ENCODE results near the gene SPATA3.

The SPATA3 gene

DNA sequence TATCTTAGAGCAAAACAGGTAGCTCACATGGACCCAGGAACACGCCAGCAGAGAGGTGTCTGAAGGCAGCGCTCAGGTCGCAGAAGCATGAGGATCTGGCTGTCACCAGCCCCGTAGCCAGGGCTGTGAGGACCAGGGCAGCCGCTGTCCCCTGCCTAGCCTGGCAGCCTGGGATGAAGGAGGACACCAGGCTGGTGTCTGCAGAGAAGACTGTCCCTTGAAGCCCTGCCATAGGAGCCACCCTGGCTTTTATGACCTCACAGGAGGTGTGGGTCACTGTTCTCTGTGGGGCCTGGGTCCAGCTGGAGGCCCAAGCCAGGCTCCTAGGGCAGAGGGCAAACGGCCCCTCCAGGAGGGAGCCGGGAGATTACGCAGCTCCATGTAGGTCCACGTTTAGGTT is at the start of gene SPATA3:
Gene SPATA3, plus strand, starts transcription at position 301 of the 400 bp plus-strand sequence. CDS start 113 bp downstream, outside the sequence.
- DNase-seq (ENCODE audit: low read depth in 1 of 2, low spot score in 1 of 2): no peak

DNA sequence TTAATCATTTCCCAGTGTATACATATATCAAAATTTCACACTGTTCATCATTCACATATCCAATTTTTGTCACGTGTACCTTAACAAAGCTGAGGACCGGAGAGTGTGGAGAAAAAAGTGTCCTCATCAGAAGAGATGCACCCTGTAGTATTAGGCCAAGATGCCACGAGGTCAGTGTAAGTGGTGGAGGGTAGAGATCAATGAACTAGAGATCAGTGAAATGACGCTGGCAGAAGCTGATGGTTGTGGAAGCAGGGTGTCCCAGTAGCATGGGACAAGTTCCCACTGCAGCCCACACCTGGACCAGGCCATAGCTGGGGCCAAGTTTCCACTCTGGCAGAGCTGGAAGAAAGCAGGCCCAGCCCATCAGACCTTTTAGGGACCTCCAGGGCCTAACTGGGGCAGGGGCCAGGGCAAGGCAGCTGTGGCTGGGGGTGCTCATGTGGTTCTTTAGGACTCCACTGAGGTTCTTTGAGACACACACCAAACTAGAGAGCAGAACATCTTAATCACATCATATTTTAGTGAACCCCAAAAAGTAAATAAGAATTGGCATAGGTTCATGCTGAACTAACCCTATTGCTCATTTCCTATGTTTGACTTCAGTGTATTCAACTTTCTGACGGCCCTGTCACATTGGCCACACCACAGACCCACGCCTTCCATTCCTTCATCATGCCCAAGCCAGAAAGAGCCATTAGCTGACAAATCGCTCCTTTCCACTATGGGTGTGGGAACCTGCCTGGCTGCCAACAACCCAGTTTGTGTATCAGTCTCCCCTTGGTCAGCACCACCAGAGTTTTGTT is 49.3 kb upstream of the SPATA3 start:
- DNase-seq (ENCODE audit: low read depth in 1 of 2, low spot score in 1 of 2): no peak

DNA sequence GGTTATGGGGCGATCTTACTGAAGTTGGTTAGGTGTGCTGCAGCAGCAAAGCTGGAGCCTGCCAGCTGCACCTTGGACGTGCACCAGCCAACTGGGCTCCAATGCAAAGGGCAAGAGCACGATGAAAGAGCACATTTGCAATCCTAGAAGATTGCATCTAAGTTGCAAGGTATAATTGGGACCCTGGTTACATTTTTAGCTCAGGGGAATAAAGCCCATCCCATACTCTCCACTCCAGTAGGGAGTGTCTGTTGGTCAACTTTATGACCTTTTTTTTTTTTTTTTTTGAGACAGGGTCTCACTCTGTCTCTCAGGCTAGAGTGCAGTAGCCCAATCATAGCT is 48.7 kb upstream of the SPATA3 start:
- DNase-seq (ENCODE audit: low read depth in 1 of 2, low spot score in 1 of 2): no peak

DNA sequence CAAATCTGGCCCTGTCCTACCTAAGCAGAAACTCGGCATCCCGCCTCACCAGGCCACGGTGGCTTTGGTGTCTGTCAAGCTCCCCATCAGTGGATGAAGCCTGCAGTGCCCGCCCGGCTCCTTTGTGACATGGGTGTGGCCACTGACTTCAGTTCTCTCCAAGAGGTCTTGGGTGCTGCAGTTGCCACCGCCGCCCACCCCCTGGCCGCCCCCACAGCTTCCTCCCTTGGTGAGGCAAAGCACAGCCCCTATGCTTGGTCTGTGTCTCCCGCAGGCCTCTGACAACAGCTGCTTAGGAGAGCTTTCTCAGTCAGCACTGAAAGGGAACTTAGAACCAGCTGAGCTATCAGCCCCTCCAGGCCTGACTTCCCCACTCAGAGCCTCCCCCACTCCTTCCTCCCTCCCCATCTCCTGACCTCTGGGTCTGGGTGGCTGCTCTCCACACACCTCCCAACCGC is 48.0 kb upstream of the SPATA3 start:
- no peak for DNase-seq (ENCODE audit: low read depth in 1 of 2, low spot score in 1 of 2)

- no peak for DNase-seq (ENCODE audit: low read depth in 1 of 2, low spot score in 1 of 2)
Observed at GRCh38 chr2:230949966-230950873, 45.7 kb upstream of the SPATA3 start.

DNA sequence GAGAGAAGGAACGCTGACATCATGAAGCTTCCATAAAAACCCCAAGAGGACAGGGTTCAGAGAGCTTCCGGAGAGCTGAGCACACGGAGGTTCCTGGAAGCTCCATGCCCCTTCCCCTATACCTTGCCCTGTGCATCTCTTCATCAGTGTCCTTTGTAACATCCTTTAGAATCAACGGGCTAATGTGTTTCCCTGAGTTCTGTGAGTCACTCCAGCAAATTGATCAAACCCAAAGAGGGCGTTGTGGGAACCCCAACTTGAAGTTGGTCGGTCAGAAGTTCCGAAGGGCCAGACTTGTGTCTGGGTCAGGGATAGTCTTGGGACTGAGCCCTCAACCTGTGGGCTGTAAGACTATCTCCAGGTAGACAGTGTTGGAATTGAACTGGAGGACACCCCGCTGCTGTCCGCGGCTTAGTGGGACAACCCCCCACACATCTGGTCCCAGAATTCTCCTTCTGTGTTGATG is 45.0 kb upstream of the SPATA3 start:
- no peak for DNase-seq (ENCODE audit: low read depth in 1 of 2, low spot score in 1 of 2)

DNA sequence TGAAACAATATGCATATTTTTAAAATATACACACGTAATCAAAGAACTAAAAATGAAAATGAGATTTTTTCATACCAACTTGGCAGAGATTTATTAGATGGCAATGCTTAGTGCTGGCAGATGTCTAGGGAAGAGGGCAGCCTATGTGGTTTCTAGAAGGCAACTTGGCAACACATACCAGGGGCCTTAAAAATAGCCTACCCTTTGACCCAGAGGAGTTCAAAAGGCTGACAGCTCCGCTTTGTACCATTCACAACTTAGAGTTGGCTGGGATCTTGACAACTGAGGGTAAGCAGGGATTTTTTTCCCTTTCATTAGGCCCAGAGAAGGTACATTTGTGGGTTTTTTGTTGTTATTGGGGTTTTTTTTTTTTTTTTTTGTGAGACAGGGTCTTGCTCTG is 44.5 kb upstream of the SPATA3 start:
- no peak for DNase-seq (ENCODE audit: low read depth in 1 of 2, low spot score in 1 of 2)

- DNase-seq (ENCODE audit: low read depth in 1 of 2, low spot score in 1 of 2): no peak
Observed at GRCh38 chr2:230952226-230952956, 43.5 kb upstream of the SPATA3 start.

- DNase-seq (ENCODE audit: low read depth in 1 of 2, low spot score in 1 of 2): no peak
Observed at GRCh38 chr2:230953845-230954244, 42.1 kb upstream of the SPATA3 start.

- DNase-seq (ENCODE audit: low read depth in 1 of 2, low spot score in 1 of 2): no peak
Observed at GRCh38 chr2:230954746-230955145, 41.2 kb upstream of the SPATA3 start.

DNA sequence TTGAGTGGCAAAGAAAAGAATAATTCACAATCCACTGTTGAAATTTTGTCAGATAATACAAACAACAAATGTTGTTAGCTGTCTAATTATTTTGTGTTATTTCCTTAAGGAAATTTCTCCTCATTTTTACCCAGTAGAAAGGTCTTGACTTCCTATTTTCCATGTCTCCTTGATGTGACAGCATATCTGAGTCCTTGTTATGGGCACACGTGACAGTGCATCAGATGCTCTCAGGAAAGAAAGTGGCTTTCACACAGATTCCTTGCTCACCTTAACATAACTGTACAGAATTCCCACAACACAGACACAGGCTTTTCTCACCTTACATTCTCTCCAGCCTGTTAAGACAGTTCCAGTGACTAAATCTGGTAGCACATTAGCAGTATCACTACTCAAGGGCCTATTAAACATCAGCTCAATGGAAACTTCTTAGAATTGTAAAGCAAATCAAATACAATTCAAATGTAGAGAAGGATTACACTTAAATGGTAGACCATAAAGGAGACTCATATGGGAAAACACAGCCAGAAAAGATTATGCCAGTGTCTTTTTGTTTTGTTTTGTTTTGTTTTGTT is 40.7 kb upstream of the SPATA3 start:
- no peak for DNase-seq (ENCODE audit: low read depth in 1 of 2, low spot score in 1 of 2)

DNA sequence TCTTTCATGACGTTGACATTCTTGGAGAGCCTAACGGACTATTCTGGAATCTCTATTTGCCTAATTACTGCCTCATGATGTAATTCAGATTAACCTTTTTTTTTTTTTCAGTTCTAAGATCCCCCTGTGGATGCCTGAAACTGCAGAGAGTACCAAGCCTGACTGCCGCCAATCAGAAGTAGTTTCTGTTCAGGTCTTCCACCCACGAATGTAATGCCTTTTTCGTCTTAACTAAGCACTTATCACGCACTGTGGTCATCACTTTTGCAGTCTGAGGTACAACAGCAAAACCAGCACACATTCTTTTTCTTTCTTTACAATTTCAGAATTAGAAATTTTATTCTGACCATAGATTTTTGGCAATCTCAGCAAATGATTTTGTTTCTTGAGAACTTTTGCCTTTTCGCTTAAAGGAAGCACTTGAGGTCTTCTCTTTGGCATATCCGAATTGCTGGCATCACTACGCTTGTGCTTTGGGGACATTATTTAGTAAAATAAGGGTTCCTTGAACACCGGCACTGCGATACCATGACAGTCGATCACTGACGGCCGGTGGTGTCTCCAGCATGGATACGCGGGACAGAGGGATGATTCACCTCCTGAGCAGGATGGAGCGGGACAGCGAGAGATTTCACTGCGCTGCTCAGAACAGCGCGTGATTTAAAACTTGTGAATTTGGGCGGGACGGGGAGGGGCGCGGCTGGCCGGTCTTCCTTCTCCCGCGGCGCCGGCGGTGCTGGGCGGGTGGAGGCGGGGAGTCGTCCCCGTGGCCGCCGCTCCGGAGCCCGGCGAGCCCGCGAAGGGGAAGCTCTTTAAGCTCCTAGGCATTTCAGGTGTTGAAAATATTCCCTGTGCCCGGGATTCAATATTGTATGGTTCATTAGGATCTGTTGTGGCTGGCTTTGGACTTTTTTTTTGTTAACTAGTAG is 38.8 kb upstream of the SPATA3 start:
- no peak for DNase-seq (ENCODE audit: low read depth in 1 of 2, low spot score in 1 of 2)

- DNase-seq (ENCODE audit: low read depth in 1 of 2, low spot score in 1 of 2): no peak
Observed at GRCh38 chr2:230957756-230958391, 38.0 kb upstream of the SPATA3 start.

- DNase-seq (ENCODE audit: low read depth in 1 of 2, low spot score in 1 of 2): no peak
Observed at GRCh38 chr2:230958820-230959756, 36.8 kb upstream of the SPATA3 start.

DNA sequence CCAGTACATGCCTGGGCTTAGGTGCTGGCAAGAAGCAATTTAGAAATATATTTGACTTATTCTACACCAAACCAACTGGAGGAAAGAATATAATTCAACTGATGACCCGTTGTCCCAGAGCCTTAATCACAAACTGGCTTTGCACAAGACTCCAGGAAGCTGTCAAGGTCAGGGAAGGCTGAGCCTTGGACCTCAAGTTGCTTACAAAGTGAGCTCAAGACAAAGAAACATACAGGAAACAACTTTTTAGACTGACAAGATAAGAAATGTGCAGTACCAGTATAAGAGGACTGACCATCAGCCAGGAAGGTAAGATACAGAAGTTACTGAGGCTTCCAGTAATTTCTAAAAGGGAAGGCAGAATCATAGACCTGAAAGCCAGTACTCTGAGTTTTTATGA is 35.9 kb upstream of the SPATA3 start:
- no peak for DNase-seq (ENCODE audit: low read depth in 1 of 2, low spot score in 1 of 2)

GRCh38 chr2:230961091-230961491 is 34.8 kb upstream of the SPATA3 start:
- DNase-seq (ENCODE audit: low read depth in 1 of 2, low spot score in 1 of 2): no peak

- DNase-seq (ENCODE audit: low read depth in 1 of 2, low spot score in 1 of 2): no peak
Observed at GRCh38 chr2:230964136-230964730, 31.7 kb upstream of the SPATA3 start.

GRCh38 chr2:230967113-230967512 is 28.8 kb upstream of the SPATA3 start:
- no peak for DNase-seq (ENCODE audit: low read depth in 1 of 2, low spot score in 1 of 2)

Measured in stimulated activated CD4-positive, alpha-beta T cell treated with anti-CD3 and anti-CD28 coated beads, Interleukin-15, amount 100 ng/mL, for 1 hour (primary cell).